Fibroblast of lung (primary cell): Measurements from ENCODE around the gene SMTNL1. TPM values are rescaled to one million over a fixed set of nuclear protein-coding genes. Genes with fewer than 3 reads are reported as not detected.

Source experiments
- DNase-seq, 2 donors: peaks; one replicate each; pipeline versions ENCODE4 v3.0.0 to v3.0.0-alpha.2; 2010; ENCODE audit warnings: low read depth in 2 of 2
- H2AFZ ChIP-seq: 2 replicates; pipeline ENCODE4 v1.5.1; 2012; ENCODE audit warnings: low read length, control low read depth, inconsistent platforms
- H3K27ac ChIP-seq: 2 replicates; pipeline ENCODE4 v1.5.1; 2011; ENCODE audit warnings: low read length, control low read depth; ENCODE audit not compliant: insufficient read depth
- H3K27me3 ChIP-seq: 2 replicates; pipeline ENCODE4 v1.5.1; 2011; ENCODE audit warnings: mild to moderate bottlenecking, low read length; ENCODE audit not compliant: control insufficient read depth, insufficient read depth
- H3K36me3 ChIP-seq: 2 replicates; pipeline ENCODE4 v1.5.1; 2011; ENCODE audit warnings: low read length; ENCODE audit not compliant: control insufficient read depth, insufficient read depth
- H3K4me1 ChIP-seq: 2 replicates; pipeline ENCODE4 v1.5.1; 2011; ENCODE audit warnings: low read length; ENCODE audit not compliant: control insufficient read depth, insufficient read depth; ENCODE audit errors: extremely low read depth
- H3K4me2 ChIP-seq: 2 replicates; pipeline ENCODE4 v1.5.1; 2011; ENCODE audit warnings: low read length, control low read depth; ENCODE audit not compliant: insufficient read depth; ENCODE audit errors: extremely low read depth
- H3K4me3 ChIP-seq, 4 experiments: fragments of 200-600 bp in 1 of 4; sonication (generic) in 1 of 4; replicated peaks in 1 of 4; 2 replicates each; pipeline ENCODE4 v1.5.1; 2011 to 2016; ENCODE audit warnings: low read length in 4 of 4, low read depth in 3 of 4, mild to moderate bottlenecking in 3 of 4, control low read depth in 2 of 4, inconsistent platforms in 1 of 4, mixed read lengths in 1 of 4; ENCODE audit not compliant: insufficient read depth in 1 of 4; ENCODE audit errors: control extremely low read depth in 1 of 4
- H3K79me2 ChIP-seq: 2 replicates; pipeline ENCODE4 v1.5.1; 2012; ENCODE audit warnings: mild to moderate bottlenecking, low read length, inconsistent platforms; ENCODE audit not compliant: control insufficient read depth, insufficient read depth
- H3K9ac ChIP-seq: 2 replicates; pipeline ENCODE4 v1.5.1; 2011; ENCODE audit warnings: mild to moderate bottlenecking, low read length, control low read depth; ENCODE audit not compliant: insufficient read depth
- H3K9me3 ChIP-seq: 2 replicates; pipeline ENCODE4 v1.5.1; 2012; ENCODE audit warnings: low read depth, low read length; ENCODE audit not compliant: control insufficient read depth, insufficient read depth
- H4K20me1 ChIP-seq: 2 replicates; pipeline ENCODE4 v1.5.1; 2011; ENCODE audit warnings: low read length; ENCODE audit not compliant: control insufficient read depth, insufficient read depth; ENCODE audit errors: extremely low read depth
- EZH2 ChIP-seq: IDR thresholded peaks from 2 replicates; pipeline ENCODE4 v1.5.1; 2012; ENCODE audit warnings: low read length, control low read depth, mild to moderate bottlenecking; ENCODE audit errors: missing control alignments
- polyA plus RNA-seq, 2 donors: library from polyadenylated mRNA; depleted of rRNA in 1 of 2; stranded (reverse) in 1 of 2; unstranded in 1 of 2; fragments of >200 nt; gene quantifications; 2 replicates each; pipeline ENCODE4 v1.2.1, GENCODE V29; 2011 to 2012; ENCODE audit warnings: missing spikeins in 1 of 2
- total RNA-seq: library from RNA; depleted of rRNA; stranded (reverse); fragments of >200 nt; gene quantifications from 2 replicates; pipeline ENCODE4 v1.2.1, GENCODE V29; 2014
- TF ChIP-seq, protein P1 (sequence below), 2 donors: IDR thresholded peaks in 1 of 2; conservative IDR thresholded peaks in 1 of 2; 1 replicate in 1 of 2; 2 replicates in 1 of 2; pipeline ENCODE4 v1.5.1; 2011 to 2012; ENCODE audit warnings: low read length in 2 of 2, control low read depth in 1 of 2, inconsistent platforms in 1 of 2, low read depth in 1 of 2, mild to moderate bottlenecking in 1 of 2

Gene SMTNL1
- total and polyA plus RNA-seq, 2 donors (not counting 1 experiment from before 2014, with no cell fraction given) = not detected

DNA sequence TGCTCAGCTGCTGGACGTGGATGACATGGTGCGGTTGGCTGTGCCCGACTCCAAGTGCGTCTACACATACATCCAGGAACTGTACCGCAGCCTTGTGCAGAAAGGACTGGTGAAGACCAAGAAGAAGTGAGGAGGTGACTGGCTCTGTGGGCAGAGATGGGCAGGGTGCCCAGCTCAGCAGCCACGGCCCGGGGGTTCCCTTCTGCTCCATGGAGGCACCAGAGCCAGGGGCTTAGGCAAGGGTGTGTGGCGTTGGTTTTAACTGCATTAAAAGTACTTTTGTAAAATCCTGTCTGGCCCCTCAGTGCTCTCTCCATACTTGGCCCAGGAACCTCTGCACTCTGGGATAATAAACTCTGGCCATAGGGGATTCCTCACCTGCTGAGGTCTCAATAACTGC is 12.6 kb downstream of the SMTNL1 start:
- peaks cover 2% of the 10 kb centered on the region for H3K4me1 ChIP-seq
- no peak for DNase-seq
- no peaks in the 10 kb centered on the region for H3K9me3 ChIP-seq
- H3K36me3 ChIP-seq = peaks cover 11% of the 10 kb centered on the region
- no peaks in the 10 kb centered on the region for H3K79me2 ChIP-seq
- TF ChIP-seq, protein P1, sequence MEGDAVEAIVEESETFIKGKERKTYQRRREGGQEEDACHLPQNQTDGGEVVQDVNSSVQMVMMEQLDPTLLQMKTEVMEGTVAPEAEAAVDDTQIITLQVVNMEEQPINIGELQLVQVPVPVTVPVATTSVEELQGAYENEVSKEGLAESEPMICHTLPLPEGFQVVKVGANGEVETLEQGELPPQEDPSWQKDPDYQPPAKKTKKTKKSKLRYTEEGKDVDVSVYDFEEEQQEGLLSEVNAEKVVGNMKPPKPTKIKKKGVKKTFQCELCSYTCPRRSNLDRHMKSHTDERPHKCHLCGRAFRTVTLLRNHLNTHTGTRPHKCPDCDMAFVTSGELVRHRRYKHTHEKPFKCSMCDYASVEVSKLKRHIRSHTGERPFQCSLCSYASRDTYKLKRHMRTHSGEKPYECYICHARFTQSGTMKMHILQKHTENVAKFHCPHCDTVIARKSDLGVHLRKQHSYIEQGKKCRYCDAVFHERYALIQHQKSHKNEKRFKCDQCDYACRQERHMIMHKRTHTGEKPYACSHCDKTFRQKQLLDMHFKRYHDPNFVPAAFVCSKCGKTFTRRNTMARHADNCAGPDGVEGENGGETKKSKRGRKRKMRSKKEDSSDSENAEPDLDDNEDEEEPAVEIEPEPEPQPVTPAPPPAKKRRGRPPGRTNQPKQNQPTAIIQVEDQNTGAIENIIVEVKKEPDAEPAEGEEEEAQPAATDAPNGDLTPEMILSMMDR (conservative IDR thresholded peaks at IDR 0.05 in 1 of 2, IDR thresholded peaks at IDR 0.05 in 1 of 2; ENCODE audit: low read depth in 1 of 2, low read length in 2 of 2) = no peak
- no peak for TF ChIP-seq EZH2
- H3K9ac ChIP-seq = no peak overlapping the region
- H3K27me3 ChIP-seq = no peaks in the 10 kb centered on the region
- no peak overlapping the region for H3K4me2 ChIP-seq
- H3K27ac ChIP-seq = no peak overlapping the region
- no peaks in the 10 kb centered on the region for H4K20me1 ChIP-seq
- H3K4me3 ChIP-seq = no peak overlapping the region
- H2AFZ ChIP-seq = no peak overlapping the region

DNA sequence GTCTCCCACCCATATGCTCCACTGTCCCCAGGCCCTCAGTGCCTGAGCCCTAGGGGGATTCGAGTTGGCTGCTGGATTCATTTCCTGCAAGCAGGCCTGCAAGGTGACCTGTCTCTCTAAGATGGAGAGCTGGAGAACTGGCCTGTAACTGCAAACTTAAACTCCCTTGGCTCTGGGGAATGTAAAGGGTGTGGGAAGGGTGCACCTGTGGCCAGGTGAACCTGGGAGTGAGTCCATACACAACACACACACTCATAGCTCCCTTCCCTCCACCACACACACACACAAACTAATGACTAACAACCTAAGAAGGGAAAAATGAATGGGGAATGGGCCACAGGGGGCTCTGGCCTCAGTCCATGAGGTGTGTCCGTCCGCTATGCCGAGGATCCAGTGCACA is 14.5 kb downstream of the SMTNL1 start:
- Histone ChIP-seq H3K4me1 (peaks cover 2% of the 10 kb centered on the region), H3K9ac (no peak overlapping the region), H3K4me2 (no peak overlapping the region), H3K36me3 (peaks cover 15% of the 10 kb centered on the region), H4K20me1 (no peaks in the 10 kb centered on the region), H3K27me3 (no peaks in the 10 kb centered on the region), H3K9me3 (no peaks in the 10 kb centered on the region), H3K4me3 (no peak overlapping the region), H3K79me2 (no peaks in the 10 kb centered on the region), H3K27ac (no peak overlapping the region), H2AFZ (no peak overlapping the region)
- DNase-seq = no peak
- no peak for TF ChIP-seq EZH2
- TF ChIP-seq, protein P1 (conservative IDR thresholded peaks at IDR 0.05 in 1 of 2, IDR thresholded peaks at IDR 0.05 in 1 of 2; ENCODE audit: low read depth in 1 of 2, low read length in 2 of 2) = no peak

DNA sequence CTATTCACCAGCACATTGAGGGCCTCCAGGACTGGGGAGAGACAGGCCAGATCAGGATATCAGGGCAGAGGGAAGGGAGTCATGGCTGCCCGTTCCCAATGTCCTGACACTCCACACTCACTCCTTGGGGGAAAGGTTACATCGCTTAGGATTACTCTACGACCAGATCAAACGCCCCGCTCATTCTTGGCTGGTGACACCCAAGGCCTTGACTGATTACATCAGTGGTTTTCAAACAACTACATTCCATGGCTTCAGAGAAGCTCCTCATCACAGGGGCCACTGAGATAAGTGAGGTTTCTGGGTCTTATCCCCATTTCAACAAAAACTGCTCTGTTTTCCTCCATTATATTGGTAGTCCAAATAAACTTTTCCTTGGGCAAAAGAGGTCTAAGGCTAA is 15.1 kb downstream of the SMTNL1 start:
- H2AFZ ChIP-seq = no peak overlapping the region
- peaks cover 17% of the 10 kb centered on the region for H3K36me3 ChIP-seq
- H4K20me1 ChIP-seq = no peaks in the 10 kb centered on the region
- H3K4me1 ChIP-seq = no peaks in the 10 kb centered on the region
- H3K4me3 ChIP-seq = no peak overlapping the region
- no peak overlapping the region for H3K9ac ChIP-seq
- H3K4me2 ChIP-seq = no peak overlapping the region
- DNase-seq = no peak
- no peak for TF ChIP-seq EZH2
- TF ChIP-seq, protein P1 (conservative IDR thresholded peaks at IDR 0.05 in 1 of 2, IDR thresholded peaks at IDR 0.05 in 1 of 2; ENCODE audit: low read depth in 1 of 2, low read length in 2 of 2) = no peak
- H3K27me3 ChIP-seq = no peaks in the 10 kb centered on the region
- H3K27ac ChIP-seq = no peak overlapping the region
- H3K9me3 ChIP-seq = no peaks in the 10 kb centered on the region
- H3K79me2 ChIP-seq = no peaks in the 10 kb centered on the region
